DOHH2 (cell line): ENCODE measurements around the gene MTCL1.

Experiments
- H3F3A ChIP-seq: fragments of 200-600 bp; sonication (generic), shearing (Covaris generic); 2 replicates; pipeline ENCODE4 v1.6.0; 2016; ENCODE audit warnings: antibody characterized with exemption, mild to moderate bottlenecking; ENCODE audit not compliant: control insufficient read depth, insufficient read depth
- H3K27ac ChIP-seq: fragments of 200-600 bp; sonication (generic); 2 replicates; pipeline ENCODE4 v1.5.1; 2014; ENCODE audit warnings: low read depth, mild to moderate bottlenecking, low read length, moderate library complexity
- H3K27me3 ChIP-seq: fragments of 200-600 bp; sonication (generic); 2 replicates; pipeline ENCODE4 v1.6.1; 2014; ENCODE audit warnings: mild to moderate bottlenecking, low read length, mixed read lengths; ENCODE audit not compliant: control insufficient read depth
- H3K36me3 ChIP-seq: fragments of 200-600 bp; sonication (generic); 2 replicates; pipeline ENCODE4 v1.6.1; 2014; ENCODE audit warnings: mild to moderate bottlenecking, low read length, moderate library complexity, mixed read lengths; ENCODE audit not compliant: control insufficient read depth
- H3K4me1 ChIP-seq: fragments of 200-600 bp; sonication (generic); 2 replicates; pipeline ENCODE4 v1.6.1; 2014; ENCODE audit warnings: mild to moderate bottlenecking, low read length, mixed read lengths; ENCODE audit not compliant: control insufficient read depth
- H3K4me2 ChIP-seq: fragments of 200-600 bp; sonication (generic); 2 replicates; pipeline ENCODE4 v1.6.0; 2014; ENCODE audit warnings: mild to moderate bottlenecking, low read length, moderate library complexity
- H3K4me3 ChIP-seq: fragments of 200-600 bp; sonication (generic); 2 replicates; pipeline ENCODE4 v1.5.1; 2014; ENCODE audit warnings: mild to moderate bottlenecking, low read length, mixed read lengths
- H3K79me2 ChIP-seq: fragments of 200-600 bp; sonication (generic); 2 replicates; pipeline ENCODE4 v1.6.1; 2014; ENCODE audit warnings: mild to moderate bottlenecking, low read length, mixed read lengths; ENCODE audit not compliant: control insufficient read depth
- H3K9me2 ChIP-seq: fragments of 200-600 bp; sonication (generic); replicated peaks from 2 replicates; pipeline ENCODE4 v1.6.1; 2014; ENCODE audit warnings: mild to moderate bottlenecking, low read length, mixed read lengths; ENCODE audit not compliant: control insufficient read depth
- H3K9me3 ChIP-seq: fragments of 200-600 bp; sonication (generic); 2 replicates; pipeline ENCODE4 v1.6.1; 2014; ENCODE audit warnings: antibody characterized with exemption, low read length, mixed read lengths; ENCODE audit not compliant: control insufficient read depth, insufficient read depth
- H4K20me1 ChIP-seq: fragments of 200-600 bp; sonication (generic); 2 replicates; pipeline ENCODE4 v1.6.0; 2014; ENCODE audit warnings: low read depth, mild to moderate bottlenecking, antibody characterized with exemption, low read length, moderate library complexity; ENCODE audit not compliant: control insufficient read depth, insufficient read depth
- EZH2phosphoT487 ChIP-seq: fragments of 200-600 bp; sonication (generic); IDR thresholded peaks from 2 replicates; pipeline ENCODE4 v1.6.1; 2017; ENCODE audit warnings: borderline replicate concordance, mild to moderate bottlenecking, antibody characterized with exemption, low read length, moderate library complexity, mixed read lengths
- TF ChIP-seq, protein P1 (sequence below): fragments of 200-600 bp; sonication (generic); IDR thresholded peaks from one replicate; pipeline ENCODE4 v1.5.1; 2014; ENCODE audit warnings: antibody characterized with exemption, mild to moderate bottlenecking, low read depth, low read length; ENCODE audit not compliant: poor library complexity, severe bottlenecking

Gene MTCL1

GRCh38 chr18:8771930-8772329 is 66.6 kb downstream of the MTCL1 start:
- Histone ChIP-seq H3K4me2 (no peak overlapping the region), H3K9me3 (no peaks in the 10 kb centered on the region), H3K79me2 (no peaks in the 10 kb centered on the region), H3F3A (no peaks in the 10 kb centered on the region), H4K20me1 (no peaks in the 10 kb centered on the region), H3K27ac (no peak overlapping the region), H3K4me1 (no peaks in the 10 kb centered on the region), H3K27me3 (no peaks in the 10 kb centered on the region), H3K9me2 (no peaks in the 10 kb centered on the region), H3K36me3 (no peaks in the 10 kb centered on the region), H3K4me3 (no peak overlapping the region)
- no peak for TF ChIP-seq EZH2phosphoT487
- TF ChIP-seq, protein P1, sequence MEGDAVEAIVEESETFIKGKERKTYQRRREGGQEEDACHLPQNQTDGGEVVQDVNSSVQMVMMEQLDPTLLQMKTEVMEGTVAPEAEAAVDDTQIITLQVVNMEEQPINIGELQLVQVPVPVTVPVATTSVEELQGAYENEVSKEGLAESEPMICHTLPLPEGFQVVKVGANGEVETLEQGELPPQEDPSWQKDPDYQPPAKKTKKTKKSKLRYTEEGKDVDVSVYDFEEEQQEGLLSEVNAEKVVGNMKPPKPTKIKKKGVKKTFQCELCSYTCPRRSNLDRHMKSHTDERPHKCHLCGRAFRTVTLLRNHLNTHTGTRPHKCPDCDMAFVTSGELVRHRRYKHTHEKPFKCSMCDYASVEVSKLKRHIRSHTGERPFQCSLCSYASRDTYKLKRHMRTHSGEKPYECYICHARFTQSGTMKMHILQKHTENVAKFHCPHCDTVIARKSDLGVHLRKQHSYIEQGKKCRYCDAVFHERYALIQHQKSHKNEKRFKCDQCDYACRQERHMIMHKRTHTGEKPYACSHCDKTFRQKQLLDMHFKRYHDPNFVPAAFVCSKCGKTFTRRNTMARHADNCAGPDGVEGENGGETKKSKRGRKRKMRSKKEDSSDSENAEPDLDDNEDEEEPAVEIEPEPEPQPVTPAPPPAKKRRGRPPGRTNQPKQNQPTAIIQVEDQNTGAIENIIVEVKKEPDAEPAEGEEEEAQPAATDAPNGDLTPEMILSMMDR, result no peak

DNA sequence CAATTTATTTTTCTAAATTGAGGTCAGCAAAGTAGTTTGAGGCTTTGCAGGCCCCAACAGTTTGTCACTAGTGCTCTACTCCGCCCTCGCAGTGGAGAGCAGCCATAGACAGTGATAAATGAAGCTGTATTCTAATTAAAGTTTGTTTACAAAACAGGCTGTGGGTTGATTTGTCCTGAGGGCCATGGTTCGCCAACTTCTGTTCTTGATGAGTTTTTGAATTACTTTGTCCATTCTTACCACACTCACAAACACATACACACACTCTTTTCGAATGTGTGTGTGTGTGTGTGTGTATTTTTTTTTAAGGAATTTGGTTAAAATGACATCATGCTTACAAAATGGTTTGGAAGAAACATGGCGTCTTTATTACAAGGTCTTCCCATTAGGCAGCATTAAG is 68.6 kb downstream of the MTCL1 start:
- H3K9me2 ChIP-seq, result no peaks in the 10 kb centered on the region
- no peaks in the 10 kb centered on the region for H4K20me1 ChIP-seq
- H3K9me3 ChIP-seq, result no peaks in the 10 kb centered on the region
- H3K79me2 ChIP-seq, result no peaks in the 10 kb centered on the region
- H3K4me2 ChIP-seq, result no peak overlapping the region
- H3K27me3 ChIP-seq, result no peaks in the 10 kb centered on the region
- H3K4me3 ChIP-seq, result no peak overlapping the region
- no peak for TF ChIP-seq EZH2phosphoT487
- TF ChIP-seq, protein P1, result no peak
- no peak overlapping the region for H3K27ac ChIP-seq
- H3K4me1 ChIP-seq, result no peaks in the 10 kb centered on the region
- H3F3A ChIP-seq, result no peaks in the 10 kb centered on the region
- H3K36me3 ChIP-seq, result no peaks in the 10 kb centered on the region

DNA sequence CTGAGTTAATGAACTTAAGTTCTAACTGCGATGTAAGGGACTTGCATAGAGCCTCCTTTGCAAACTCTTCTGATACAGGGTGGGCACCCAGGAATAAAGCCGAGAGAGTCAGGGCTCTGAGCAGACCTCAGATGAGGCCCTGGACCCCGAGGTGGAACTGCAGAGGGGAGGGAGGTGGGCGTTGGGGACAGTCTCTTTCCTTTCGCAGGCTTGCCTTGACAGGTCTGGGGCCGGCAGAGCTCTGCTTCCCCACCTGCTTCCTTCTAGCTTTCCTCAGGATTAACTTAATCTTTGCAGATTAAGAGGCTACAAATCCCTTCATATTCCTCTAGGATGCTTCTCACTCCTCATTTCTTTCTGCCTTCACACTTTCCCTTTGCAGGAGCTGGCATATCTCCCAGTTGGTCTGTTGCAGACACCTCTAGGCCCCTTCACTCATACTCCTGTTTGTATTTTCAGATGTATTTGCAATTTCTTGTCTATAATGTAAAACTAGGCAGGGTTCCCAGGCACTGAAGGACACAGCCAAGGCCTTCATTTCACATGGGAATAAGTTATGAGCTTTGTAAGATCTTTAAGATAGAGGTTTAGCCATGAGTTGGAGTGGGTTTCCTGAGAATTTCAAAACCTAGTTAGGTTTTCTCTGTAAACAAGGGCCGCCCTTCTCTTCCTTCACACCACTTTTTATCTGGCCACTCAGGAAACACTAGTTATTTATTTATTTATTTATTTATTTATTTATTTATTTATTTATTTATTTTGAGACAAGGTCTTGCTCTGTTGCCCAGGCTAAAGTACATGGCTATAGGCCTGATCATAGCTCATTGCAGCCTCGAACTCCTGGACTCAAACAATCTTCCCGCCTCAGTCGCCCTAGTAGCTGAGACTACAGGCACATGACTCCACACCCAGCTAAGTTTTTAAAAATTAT is 70.9 kb downstream of the MTCL1 start:
- Histone ChIP-seq H3K9me2 (no peaks in the 10 kb centered on the region), H3K36me3 (no peaks in the 10 kb centered on the region), H3K4me2 (no peak overlapping the region), H4K20me1 (no peaks in the 10 kb centered on the region), H3K79me2 (no peaks in the 10 kb centered on the region), H3K27ac (no peak overlapping the region), H3K4me1 (no peaks in the 10 kb centered on the region), H3K27me3 (no peaks in the 10 kb centered on the region), H3K9me3 (no peaks in the 10 kb centered on the region), H3K4me3 (no peak overlapping the region), H3F3A (no peaks in the 10 kb centered on the region)
- TF ChIP-seq, protein P1, result no peak
- TF ChIP-seq EZH2phosphoT487, result no peak
